K562 (cell line): ENCODE results near the gene UTP15. TPM values are rescaled to one million over a fixed set of nuclear protein-coding genes. Genes with fewer than 3 reads are reported as not detected.
A peak's percentile ranks its signal among the peaks of the same experiment; 100 is the strongest.

Source experiments
- ATAC-seq: fragments of 200-7000 bp; cut with Tn5 transposase; 3 replicates; pipeline ENCODE4 v1.9.1; 2020; ENCODE audit warnings: moderate library complexity
- BruUV-seq: library from RNA; stranded (reverse); fragments of 400-500 nt; replicated peaks from 2 replicates; lab custom pipeline; 2021; lab: Mats Ljungman, UMichigan
- CTCF ChIA-PET: fragments of 300-600 bp; formaldehyde crosslinking; extraction: SDS; loops from one replicate; lab custom pipeline; 2021; ENCODE audit warnings: low intra/inter-chr PET ratio; lab: Yijun Ruan, JAX
- POLR2A ChIA-PET: fragments of 300-600, 350-650 bp; sonication (Branson Sonifier 250); formaldehyde crosslinking; extraction: SDS; loops from one replicate; lab custom pipeline; 2021; ENCODE audit warnings: antibody characterized with exemption, inconsistent platforms; lab: Yijun Ruan, JAX
- DNase-seq, 4 experiments: peaks; one replicate each; pipeline versions ENCODE4 v3.0.0 to v3.0.0-alpha.2; 2011 to 2018; ENCODE audit warnings: low spot score in 3 of 4, mixed read lengths in 3 of 4; ENCODE audit errors: extremely low read depth in 1 of 4
- FAIRE-seq: peaks from 2 replicates; lab custom pipeline; 2011; peaks lifted over from hg19 to GRCh38; lab: Jason Lieb, UNC
- H2AFZ ChIP-seq: 2 replicates; pipeline ENCODE4 v1.6.0; 2011; ENCODE audit warnings: low read depth, low read length, control low read depth, inconsistent platforms
- H3K27ac ChIP-seq: fragments of 200-600 bp; 3 replicates; pipeline ENCODE4 v1.8.0; 2011; ENCODE audit warnings: low read depth, mild to moderate bottlenecking, control low read depth, inconsistent platforms, low read length, moderate library complexity, mixed read lengths; ENCODE audit errors: extremely low read depth
- H3K27me3 ChIP-seq, 2 experiments: fragments of 300-600 bp in 1 of 2; 2 replicates in 1 of 2; 3 replicates in 1 of 2; pipeline versions ENCODE4 v1.6.0 to v1.8.0; 2011; ENCODE audit warnings: inconsistent platforms in 2 of 2, low read length in 2 of 2, mild to moderate bottlenecking in 1 of 2, mixed read lengths in 1 of 2, moderate library complexity in 1 of 2; ENCODE audit not compliant: control insufficient read depth in 2 of 2, insufficient read depth in 2 of 2
- H3K36me3 ChIP-seq: fragments of 300-600 bp; 3 replicates; pipeline ENCODE4 v1.8.0; 2011; ENCODE audit warnings: mild to moderate bottlenecking, low read length, inconsistent platforms; ENCODE audit not compliant: control insufficient read depth, insufficient read depth
- H3K4me1 ChIP-seq, 2 experiments: fragments of 200-600 bp in 1 of 2; replicated peaks in 1 of 2; 2 replicates in 1 of 2; 3 replicates in 1 of 2; pipeline versions ENCODE4 v1.5.1 to v1.8.0; 2011; ENCODE audit warnings: inconsistent platforms in 2 of 2, low read length in 2 of 2, mild to moderate bottlenecking in 1 of 2, mixed read lengths in 1 of 2, moderate library complexity in 1 of 2; ENCODE audit not compliant: control insufficient read depth in 2 of 2, insufficient read depth in 2 of 2
- H3K4me2 ChIP-seq: 2 replicates; pipeline ENCODE4 v1.6.1; 2011; ENCODE audit warnings: low read length, control low read depth, inconsistent platforms, mixed read lengths; ENCODE audit not compliant: insufficient read depth
- H3K4me3 ChIP-seq: fragments of 200-600 bp; sonication (generic), shearing (Covaris generic); 2 replicates; pipeline ENCODE4 v1.5.1; 2016; ENCODE audit warnings: control low read depth, inconsistent platforms
- H3K79me2 ChIP-seq: fragments of 200-600 bp; 3 replicates; pipeline ENCODE4 v1.8.0; 2011; ENCODE audit warnings: low read length, inconsistent platforms; ENCODE audit not compliant: control insufficient read depth, insufficient read depth
- H3K9ac ChIP-seq, 2 experiments: 2 replicates each; pipeline versions ENCODE4 v1.6.0 to v1.6.1; 2011; ENCODE audit warnings: low read depth in 2 of 2, low read length in 2 of 2, control low read depth in 1 of 2, inconsistent platforms in 1 of 2, mild to moderate bottlenecking in 1 of 2, mixed read lengths in 1 of 2; ENCODE audit not compliant: insufficient read depth in 1 of 2
- H3K9me1 ChIP-seq: one replicate; pipeline ENCODE4 v1.6.0; 2011; ENCODE audit warnings: inconsistent platforms, mild to moderate bottlenecking, low read length, moderate library complexity; ENCODE audit not compliant: control insufficient read depth, insufficient read depth
- H3K9me3 ChIP-seq: replicated peaks from 2 replicates; pipeline ENCODE4 v1.5.1; 2011; ENCODE audit warnings: low read depth, low read length, inconsistent platforms; ENCODE audit not compliant: control insufficient read depth, insufficient read depth
- H4K20me1 ChIP-seq: replicated peaks from 2 replicates; pipeline ENCODE4 v1.6.1; 2011; ENCODE audit warnings: low read length, inconsistent platforms, mixed read lengths; ENCODE audit not compliant: control insufficient read depth, insufficient read depth
- CBX1 ChIP-seq: sonication (generic); IDR thresholded peaks from 2 replicates; pipeline ENCODE4 v1.6.1; 2016; ENCODE audit warnings: antibody characterized with exemption, low read depth, mild to moderate bottlenecking
- FOS ChIP-seq: IDR thresholded peaks from 3 replicates; pipeline ENCODE4 v1.6.1; 2011; ENCODE audit not compliant: insufficient read length; ENCODE audit errors: extremely low read depth
- GABPB1 ChIP-seq: sonication (generic); formaldehyde crosslinking; IDR thresholded peaks from 2 replicates; pipeline ENCODE4 v1.8.0; 2022; ENCODE audit warnings: mild to moderate bottlenecking, missing genetic modification reagents
- OTX1 ChIP-seq: fragments of 450-650 bp; formaldehyde crosslinking; IDR thresholded peaks from 2 replicates; pipeline ENCODE4 v1.4.0; 2022; ENCODE audit warnings: mild to moderate bottlenecking
- PATZ1 ChIP-seq: fragments of 250-450 bp; sonication (Bioruptor Pico); IDR thresholded peaks from 2 replicates; pipeline ENCODE4 v1.5.0; 2020; ENCODE audit warnings: mild to moderate bottlenecking, borderline replicate concordance
- RBFOX2 ChIP-seq: fragments of 200-400 bp; formaldehyde crosslinking; IDR thresholded peaks from 2 replicates; pipeline ENCODE4 v1.6.1; 2017; ENCODE audit warnings: low read depth, mild to moderate bottlenecking, low read length, moderate library complexity
- RNF219 ChIP-seq: fragments of 250-450 bp; sonication (Bioruptor Pico); IDR thresholded peaks from 2 replicates; pipeline ENCODE4 v1.5.0; 2022; ENCODE audit warnings: mild to moderate bottlenecking
- SMAD2 ChIP-seq: fragments of 150-350 bp; IDR thresholded peaks from 2 replicates; pipeline ENCODE4 v1.6.1; 2014; ENCODE audit warnings: low read depth, mild to moderate bottlenecking, low read length
- SP2 ChIP-seq: IDR thresholded peaks from 2 replicates; pipeline ENCODE4 v1.6.1; 2011; ENCODE audit warnings: mild to moderate bottlenecking, low read depth, low read length, moderate library complexity; ENCODE audit not compliant: poor library complexity, severe bottlenecking; ENCODE audit errors: extremely low read depth
- TBP ChIP-seq: optimal IDR thresholded peaks from 2 replicates; pipeline ENCODE3; 2011; ENCODE audit warnings: low read depth, low read length, improper control_type of control experiment
- ZBTB33 ChIP-seq: sonication (generic); formaldehyde crosslinking; IDR thresholded peaks from 2 replicates; pipeline ENCODE4 v1.8.1; 2023; ENCODE audit warnings: mild to moderate bottlenecking, missing genetic modification reagents
- ZKSCAN3 ChIP-seq: fragments of 250-450 bp; sonication (Bioruptor Pico); IDR thresholded peaks from 2 replicates; pipeline ENCODE4 v1.4.0; 2020
- WGBS: fragments of 100-300 bp; shearing (Covaris generic); methylation state at CpG from one replicate; pipeline ENCODE4 v1.1.6; 2016; ENCODE audit warnings: low coverage, mixed read lengths; ENCODE audit not compliant: insufficient coverage; ENCODE audit errors: missing lambda C conversion rate; 5-methylcytosine and 5-hydroxymethylcytosine counted together
- in situ Hi-C: fragments of 300-500 bp; cut with MboI; formaldehyde crosslinking; loops from 4 replicates; pipeline ENCODE4 v1.15.0; 2018; ENCODE audit warnings: inconsistent platforms, mixed read lengths
- intact Hi-C: fragments of 100-400 bp; cut with micrococcal nuclease; formaldehyde crosslinking; loops from 2 replicates; pipeline ENCODE4 v1.14.2; 2022
- polyA plus RNA-seq, 8 experiments: library from polyadenylated mRNA; depleted of rRNA in 4 of 8; stranded (reverse) in 5 of 8; unstranded in 3 of 8; fragments of >200 nt; fragmentation: Nextera tagmentation in 2 of 8; fragmentation: Illumina TruSeq in 1 of 8; extraction: Ambion mirVana in 2 of 8; extraction: Trizol in 1 of 8; gene quantifications; 2 replicates each; pipeline versions ENCODE4 v1.2.1 to v1.2.3, GENCODE V29; 2011 to 2014; ENCODE audit warnings: inconsistent platforms in 1 of 8, missing spikeins in 1 of 8
- total RNA-seq, 7 experiments: library from RNA; depleted of rRNA in 6 of 7; stranded (reverse); fragments of >200 nt in 6 of 7; fragmentation: Illumina TruSeq in 2 of 7; extraction: Trizol in 2 of 7; gene quantifications; 2 replicates each; pipeline versions ENCODE4 v1.2.1 to v1.2.3, GENCODE V29; 2011 to 2021; ENCODE audit warnings: low replicate concordance in 1 of 7

UTP15 gene
- total and polyA plus RNA-seq, 9 of the 15 experiments (the other 6 are each of a cell fraction or from before 2014, with no cell fraction given), result 28.1 to 49.3 (median 37.0) TPM

- Histone ChIP-seq H3K4me3 (no peak within 1 kb of the TSS), H3K9ac (no peak within 1 kb of the TSS), H3K4me1 (peaks cover 0 to 10% of the 10 kb centered on the region in 2 experiments; a peak in 1 of 5 replicates), H3K9me1 (no peaks in the 10 kb centered on the region), H4K20me1 (no peaks in the 10 kb centered on the region), H3K9me3 (no peaks in the 10 kb centered on the region), H3K79me2 (no peaks in the 10 kb centered on the region), H3K36me3 (no peaks in the 10 kb centered on the region), H2AFZ (no peak within 1 kb of the TSS), H3K4me2 (no peak within 1 kb of the TSS), H3K27me3 (peaks cover 20 to 24% of the 10 kb centered on the region in 2 experiments), H3K27ac (no peak within 1 kb of the TSS)
- in situ Hi-C loops, result no loop called here
- DNase-seq (peak in 2 of 4 experiments; percentile 16 to 19), FAIRE-seq (no peak), ATAC-seq (no peak)
- POLR2A ChIA-PET, result no interaction called here
- no TSS peak for BruUV-seq
- CTCF ChIA-PET, result no interaction called here
- TF ChIP-seq ZKSCAN3 (no peak), SP2 (no peak), RNF219 (CRISPR knock-in tag) (no peak), FOS (no peak), GABPB1 (CRISPR knock-in tag) (no peak), OTX1 (CRISPR knock-in tag) (no peak), TBP (no peak), RBFOX2 (no peak), SMAD2 (no peak), CBX1 (no peak), PATZ1 (CRISPR knock-in tag) (no peak), ZBTB33 (no peak)
- intact Hi-C loops, result no loop called here
- 6% methylated on average over 48 of the region's 92 CpGs for WGBS
Observed at GRCh38 chr5:73625944-73626811, 60.6 kb downstream of the UTP15 start, which contains the start of gene ARHGEF28. Gene ARHGEF28 (plus strand): TSS chr5:73626196. CDS start chr5:73684852, 58,656 bp downstream.
